Stomach (tissue), 4 donors: Measurements from ENCODE around the gene HYDIN.
"Not testable (repeated sequence)": the region's sequence is repeated elsewhere in the genome, so short reads cannot be mapped to it uniquely, and the experiment has no call there.

ENCODE experiments used
- CTCF ChIP-seq, 7 experiments: fragments of 450-650 bp in 4 of 7; fragments of 200-600 bp in 3 of 7; sonication (generic) in 3 of 7; IDR thresholded peaks; one replicate each; pipeline ENCODE4 v1.5.1; 2016 to 2019; ENCODE audit warnings: antibody characterized with exemption in 7 of 7, control low read depth in 2 of 7, mild to moderate bottlenecking in 1 of 7
- EP300 ChIP-seq: sonication (generic); formaldehyde crosslinking; IDR thresholded peaks from one replicate; pipeline ENCODE4 v1.6.1; 2017; ENCODE audit warnings: antibody characterized with exemption
- POLR2A ChIP-seq, 4 donors: fragments of 450-650 bp; IDR thresholded peaks; one replicate each; pipeline ENCODE4 v1.6.1; 2016; ENCODE audit warnings: antibody characterized with exemption in 4 of 4, control low read depth in 2 of 4, mild to moderate bottlenecking in 1 of 4, moderate library complexity in 1 of 4

GRCh38 chr16:70960169-70960568 is 270.4 kb downstream of the HYDIN start:
- not testable (repeated sequence) for TF ChIP-seq EP300; CTCF (IDR thresholded peaks at IDR 0.05); POLR2A (IDR thresholded peaks at IDR 0.05)
